Measurements from ENCODE around the gene MS4A6A. TPM values are rescaled to one million over a fixed set of nuclear protein-coding genes. Genes with fewer than 3 reads are reported as not detected.

Gene MS4A6A
- total and polyA plus RNA-seq, 7 donors: 58.9 to 115 (median 80.0) TPM

GRCh38 chr11:60164550-60165075 is 18.3 kb downstream of the MS4A6A start:
- no peaks in the 10 kb centered on the region for H3K4me1 ChIP-seq
- TF ChIP-seq POLR2AphosphoS5 (IDR thresholded peaks at IDR 0.05) (no peak), EP300 (IDR thresholded peaks at IDR 0.05) (no peak), POLR2A (IDR thresholded peaks at IDR 0.05) (no peak), CTCF (IDR thresholded peaks at IDR 0.05) (no peak)
- intact Hi-C loops (cut with DNase I): no loop called here
- no peak overlapping the region for H3K4me3 ChIP-seq
- WGBS, 2 donors: 79 to 86% methylated on average over 1 of the region's 1 CpG
- no peak for DNase-seq
- no peak overlapping the region for H3K27ac ChIP-seq
- H3K36me3 ChIP-seq: no peaks in the 10 kb centered on the region
- peaks cover 0 to 6% (median 0%) of the 10 kb centered on the region in 4 donors for H3K9me3 ChIP-seq
- H3K27me3 ChIP-seq: no peaks in the 10 kb centered on the region

- no peaks in the 10 kb centered on the region for H3K9me3 ChIP-seq
- WGBS, 2 donors: 72 to 86% methylated on average over 4 of the region's 4 CpGs
- no peak overlapping the region for H3K4me3 ChIP-seq
- H3K4me1 ChIP-seq: no peaks in the 10 kb centered on the region
- intact Hi-C loops (cut with DNase I): no loop called here
- no peak for DNase-seq
- no peak overlapping the region for H3K27ac ChIP-seq
- TF ChIP-seq EP300 (IDR thresholded peaks at IDR 0.05) (no peak), CTCF (IDR thresholded peaks at IDR 0.05) (no peak), POLR2A (IDR thresholded peaks at IDR 0.05) (no peak), POLR2AphosphoS5 (IDR thresholded peaks at IDR 0.05) (no peak)
- no peaks in the 10 kb centered on the region for H3K27me3 ChIP-seq
- no peaks in the 10 kb centered on the region for H3K36me3 ChIP-seq
These were observed 21.1 kb downstream of the MS4A6A start for GRCh38 chr11:60161766-60162165.

GRCh38 chr11:60161107-60161506 is 21.8 kb downstream of the MS4A6A start:
- no peaks in the 10 kb centered on the region for H3K4me1 ChIP-seq
- no peaks in the 10 kb centered on the region for H3K9me3 ChIP-seq
- no peak overlapping the region for H3K4me3 ChIP-seq
- no peak for DNase-seq
- 63 to 77% methylated on average over 2 of the region's 2 CpGs for WGBS, 2 donors
- no peaks in the 10 kb centered on the region for H3K36me3 ChIP-seq
- H3K27ac ChIP-seq: no peak overlapping the region
- TF ChIP-seq CTCF (IDR thresholded peaks at IDR 0.05) (no peak), POLR2A (IDR thresholded peaks at IDR 0.05) (no peak), POLR2AphosphoS5 (IDR thresholded peaks at IDR 0.05) (no peak), EP300 (IDR thresholded peaks at IDR 0.05) (no peak)
- intact Hi-C loops (cut with DNase I): no loop called here
- H3K27me3 ChIP-seq: no peaks in the 10 kb centered on the region

- intact Hi-C loops (cut with DNase I): no loop called here
- TF ChIP-seq POLR2A (IDR thresholded peaks at IDR 0.05) (no peak), CTCF (IDR thresholded peaks at IDR 0.05) (no peak), POLR2AphosphoS5 (IDR thresholded peaks at IDR 0.05) (no peak), EP300 (IDR thresholded peaks at IDR 0.05) (no peak)
- DNase-seq: no peak
These were observed 23.0 kb downstream of the MS4A6A start for GRCh38 chr11:60159868-60160267.

GRCh38 chr11:60159284-60159683 is 23.6 kb downstream of the MS4A6A start:
- TF ChIP-seq POLR2AphosphoS5 (IDR thresholded peaks at IDR 0.05) (no peak), CTCF (IDR thresholded peaks at IDR 0.05) (no peak), POLR2A (IDR thresholded peaks at IDR 0.05) (no peak)
- DNase-seq: no peak
- no peaks in the 10 kb centered on the region for H3K9me3 ChIP-seq
- intact Hi-C loops (cut with DNase I): no loop called here
- H3K36me3 ChIP-seq: no peaks in the 10 kb centered on the region
- no peak overlapping the region for H3K4me3 ChIP-seq
- no peak overlapping the region for H3K27ac ChIP-seq
- 27 to 62% methylated on average over 2 of the region's 2 CpGs for WGBS, 2 donors
- no peaks in the 10 kb centered on the region for H3K27me3 ChIP-seq
- no peaks in the 10 kb centered on the region for H3K4me1 ChIP-seq

More at GRCh38 chr11:60159868-60160267, 23.0 kb downstream of the MS4A6A start:
- Histone ChIP-seq H3K4me3 (no peak overlapping the region), H3K9me3 (no peaks in the 10 kb centered on the region), H3K4me1 (no peaks in the 10 kb centered on the region), H3K27me3 (no peaks in the 10 kb centered on the region), H3K36me3 (no peaks in the 10 kb centered on the region), H3K27ac (no peak overlapping the region)
- 69 to 78% methylated on average over 1 of the region's 1 CpG for WGBS, 2 donors

Data from sigmoid colon (tissue), 7 donors.